Stimulated activated CD4-positive, alpha-beta T cell treated with anti-CD3 and anti-CD28 coated beads, TNF-alpha, amount 100 ng/mL, for 4 hours (primary cell): ENCODE data around the gene AGO1.
A peak's percentile ranks its signal among the peaks of the same experiment; 100 is the strongest.

ENCODE experiments used
- DNase-seq, 3 experiments: peaks; one replicate each; pipeline ENCODE4 v3.0.0-alpha.2; 2020; ENCODE audit warnings: low read depth in 3 of 3

The AGO1 gene

DNA sequence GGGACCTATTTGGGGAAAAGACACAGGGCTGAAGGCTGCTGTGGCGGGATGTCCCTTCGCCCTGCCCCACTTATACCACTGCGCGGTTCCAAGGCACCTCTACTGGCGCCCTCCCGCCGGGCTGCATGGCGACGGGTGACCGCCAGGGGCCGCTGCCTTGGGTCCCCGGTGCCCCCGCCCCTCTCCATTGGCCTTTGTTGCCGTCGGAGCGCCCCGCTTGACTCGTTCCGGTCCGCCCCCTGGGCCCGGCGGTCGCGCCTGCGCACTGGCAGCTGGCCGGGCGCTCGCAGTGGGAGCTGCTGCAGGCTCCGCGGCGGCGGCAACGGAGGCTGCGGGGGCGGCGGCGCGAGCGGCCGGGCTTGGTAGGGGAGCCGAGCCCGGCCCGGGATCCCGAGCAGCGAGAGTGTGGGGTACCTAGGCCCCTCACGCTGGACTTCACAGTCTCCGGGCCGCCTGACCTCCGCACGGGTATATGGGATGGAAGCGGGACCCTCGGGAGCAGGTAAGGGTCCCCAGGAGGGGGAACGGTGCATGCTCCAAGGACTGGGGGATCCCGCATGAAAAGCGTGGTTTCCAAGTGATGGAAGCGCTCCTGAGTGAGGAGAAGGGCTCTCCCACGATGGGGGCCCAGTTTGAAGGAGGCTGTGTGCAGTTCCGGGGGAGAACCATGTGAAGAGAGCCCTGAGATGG lies at the start of gene AGO1:
TSS of gene AGO1 (plus strand) at position 265 of the 690 bp plus-strand sequence. CDS start at position 478, 213 bp downstream.
- DNase-seq = peak; percentile 93 to 96 (median 96)

DNA sequence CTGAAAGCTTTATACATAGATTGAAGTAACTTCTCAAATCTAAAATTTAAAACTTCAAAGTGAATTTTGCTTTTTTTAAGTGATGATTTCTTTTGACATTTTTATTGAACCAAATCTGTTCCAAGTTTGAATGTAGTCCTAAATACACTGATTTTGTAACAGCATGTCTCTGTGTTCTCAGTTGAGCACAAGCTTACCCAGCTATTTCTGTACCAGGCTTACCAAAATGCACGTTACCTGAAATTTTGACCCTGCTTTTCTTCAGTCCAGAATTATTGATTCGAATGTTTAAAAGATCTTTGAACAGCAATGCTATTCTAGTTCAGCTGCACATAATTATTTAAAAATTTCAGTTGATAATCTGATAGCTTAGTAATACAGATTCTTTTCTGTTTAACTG lies 49.6 kb upstream of the AGO1 start:
- no peak for DNase-seq

DNA sequence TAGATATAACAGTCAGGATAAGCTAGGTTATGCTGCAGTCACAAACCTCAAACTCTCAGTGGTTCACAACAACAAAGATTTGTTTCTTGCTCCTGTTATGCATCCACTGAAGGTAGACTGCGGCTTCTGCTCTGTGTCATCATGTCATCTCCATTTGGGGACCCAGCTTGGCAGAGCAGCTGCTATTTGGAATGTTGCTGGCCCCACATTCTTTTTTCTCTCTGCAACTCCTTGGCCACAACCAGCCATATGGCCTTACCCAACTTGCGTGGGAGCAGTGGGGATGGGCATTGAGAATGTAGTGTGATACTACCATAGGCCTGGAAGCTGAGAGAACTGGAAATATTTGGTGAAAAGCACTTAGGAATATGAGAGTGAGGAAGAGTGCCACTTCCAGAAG lies 48.8 kb upstream of the AGO1 start:
- DNase-seq = no peak

DNA sequence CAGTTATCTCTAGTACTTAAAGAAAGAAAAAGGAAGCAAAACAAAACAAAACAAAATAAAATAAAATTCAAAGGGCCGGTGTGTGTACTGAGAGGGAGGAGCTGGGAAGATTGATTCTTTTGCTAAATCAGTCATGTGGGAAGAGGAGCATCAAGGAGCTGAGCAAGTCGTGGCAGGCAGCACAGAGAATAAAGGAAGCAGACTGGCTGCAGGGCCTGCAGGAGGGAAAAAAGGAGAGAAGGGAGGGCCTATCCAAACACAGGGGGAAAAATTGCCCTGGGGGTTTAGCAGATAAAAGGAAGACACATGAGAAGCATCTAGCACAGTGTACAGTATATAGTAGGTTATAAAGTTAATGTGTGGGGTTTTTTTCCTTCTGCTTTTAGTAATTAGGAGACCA lies 47.6 kb upstream of the AGO1 start:
- no peak for DNase-seq

DNA sequence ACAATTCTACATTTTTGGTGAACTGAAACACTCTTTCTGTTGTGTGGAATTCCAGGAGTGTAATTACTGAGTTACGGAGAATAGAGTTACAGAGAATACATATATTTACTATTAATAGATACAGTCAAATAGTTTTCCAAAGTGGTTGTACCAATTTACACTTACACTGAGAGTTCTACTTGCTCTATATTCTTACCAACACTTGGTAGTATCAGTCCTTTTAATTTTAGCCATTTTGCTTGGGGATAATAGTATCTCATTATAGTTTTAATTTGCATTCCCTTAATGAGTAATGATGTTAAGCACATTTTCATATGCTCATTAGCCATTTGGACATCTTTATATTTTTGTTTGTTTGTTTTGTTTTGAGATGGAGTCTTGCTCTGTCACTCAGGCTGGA lies 46.3 kb upstream of the AGO1 start:
- no peak for DNase-seq

DNA sequence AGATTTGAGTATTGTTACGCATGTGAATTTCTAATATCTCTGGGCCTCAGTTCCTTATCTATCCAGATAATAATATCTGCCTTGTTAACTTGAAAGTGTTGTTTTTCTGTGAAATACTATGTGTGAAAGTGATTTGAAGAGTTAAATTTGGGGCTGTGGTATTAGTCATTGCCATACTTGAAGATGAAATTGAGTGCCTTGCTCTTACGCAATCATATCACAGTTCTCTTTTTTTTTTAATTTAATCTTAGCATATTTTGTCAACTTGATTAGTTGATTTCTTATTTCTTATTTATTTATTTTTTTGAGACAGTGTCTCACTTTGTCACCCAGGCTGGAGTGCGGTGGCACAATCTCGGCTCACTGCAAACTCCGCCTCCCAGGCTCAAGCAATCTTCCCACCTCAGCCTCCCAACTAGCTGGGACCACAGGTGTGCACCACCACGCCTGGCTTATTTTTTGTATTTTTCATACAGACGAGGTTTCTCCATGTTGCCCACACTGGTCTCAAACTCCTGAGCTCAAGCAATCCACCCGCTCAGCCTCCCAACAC lies 44.2 kb upstream of the AGO1 start:
- no peak for DNase-seq

DNA sequence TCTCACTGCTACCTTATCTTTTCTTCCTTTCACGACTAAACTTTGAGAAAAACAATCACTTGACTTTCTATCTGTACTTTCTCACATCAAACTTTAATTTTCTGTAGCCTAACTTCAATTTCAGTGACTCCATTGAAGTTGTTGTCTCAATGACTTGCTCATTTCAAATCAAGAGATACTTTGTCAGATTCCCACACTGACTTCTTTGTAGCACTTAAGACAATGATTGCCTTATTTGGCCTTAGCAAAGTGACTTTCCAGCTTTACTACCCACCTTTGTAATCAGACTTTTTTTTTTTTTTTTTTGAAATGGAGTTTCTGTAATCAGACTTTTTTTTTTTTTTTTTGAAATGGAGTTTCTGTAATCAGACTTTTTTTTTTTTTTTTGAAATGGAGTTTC lies 38.2 kb upstream of the AGO1 start:
- no peak for DNase-seq

DNA sequence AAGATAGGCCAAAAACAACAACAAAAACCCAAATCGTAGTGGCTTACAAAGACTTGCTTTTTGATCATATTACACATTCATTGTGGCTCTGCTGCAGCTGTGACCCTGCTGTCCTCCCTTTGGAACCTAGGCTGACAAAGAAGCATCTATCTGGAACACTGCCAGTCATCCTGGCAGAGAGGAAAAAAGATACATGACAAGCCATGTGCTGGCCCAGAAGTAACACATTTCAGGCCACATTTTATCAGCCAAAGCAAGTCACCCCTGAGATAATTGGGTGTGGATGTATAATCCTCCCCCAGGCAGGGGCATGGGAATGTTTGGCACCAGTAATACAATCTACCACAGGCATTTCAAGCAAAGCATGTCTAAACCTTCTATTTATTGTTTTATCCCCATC lies 37.2 kb upstream of the AGO1 start:
- DNase-seq = no peak

DNA sequence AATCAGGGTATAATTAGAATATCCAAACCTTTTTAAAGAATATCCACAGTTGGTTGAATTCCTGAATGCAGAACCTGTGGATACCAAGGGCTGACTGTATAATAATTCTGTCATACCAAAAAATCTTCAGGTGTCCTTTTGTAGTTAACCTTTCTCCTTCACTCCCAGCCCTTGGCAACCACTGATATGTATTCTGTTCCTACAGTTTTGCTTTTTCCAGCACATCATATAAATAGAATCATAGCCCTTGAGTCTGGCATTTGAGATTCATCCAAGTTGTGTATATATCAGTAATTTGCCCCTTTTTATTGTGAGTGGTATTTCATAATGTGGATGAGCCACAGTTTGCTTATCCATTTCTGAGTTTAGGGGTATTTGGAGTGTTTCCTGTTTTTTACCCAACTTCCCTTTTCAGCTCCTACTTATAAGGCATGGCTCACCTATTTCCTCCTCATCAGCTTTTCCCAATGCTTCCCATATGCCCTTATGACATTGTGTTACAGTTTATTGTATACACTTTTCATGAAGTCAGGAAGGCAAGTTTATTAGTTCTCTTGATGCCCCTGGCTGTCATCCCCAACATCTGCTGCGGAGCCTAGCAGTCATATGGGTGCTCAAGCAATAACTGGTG lies 35.0 kb upstream of the AGO1 start:
- DNase-seq = no peak

DNA sequence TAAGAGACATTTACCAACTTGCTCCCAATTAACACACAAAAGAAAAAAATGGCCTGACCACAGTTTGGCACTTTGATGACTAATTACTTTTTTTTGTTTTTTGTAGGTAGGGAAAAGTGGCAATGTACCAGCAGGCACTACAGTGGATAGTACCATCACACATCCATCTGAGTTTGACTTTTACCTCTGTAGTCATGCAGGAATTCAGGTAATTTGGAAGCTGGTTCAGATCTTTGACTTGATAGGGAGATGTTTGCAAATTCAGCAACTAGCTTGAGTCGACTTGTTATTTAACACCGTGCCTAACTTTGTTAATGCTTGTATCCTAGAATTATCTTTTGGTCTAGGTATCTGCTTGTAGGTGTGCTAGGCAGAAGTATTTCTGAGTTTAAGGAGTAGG lies 33.0 kb upstream of the AGO1 start:
- no peak for DNase-seq

DNA sequence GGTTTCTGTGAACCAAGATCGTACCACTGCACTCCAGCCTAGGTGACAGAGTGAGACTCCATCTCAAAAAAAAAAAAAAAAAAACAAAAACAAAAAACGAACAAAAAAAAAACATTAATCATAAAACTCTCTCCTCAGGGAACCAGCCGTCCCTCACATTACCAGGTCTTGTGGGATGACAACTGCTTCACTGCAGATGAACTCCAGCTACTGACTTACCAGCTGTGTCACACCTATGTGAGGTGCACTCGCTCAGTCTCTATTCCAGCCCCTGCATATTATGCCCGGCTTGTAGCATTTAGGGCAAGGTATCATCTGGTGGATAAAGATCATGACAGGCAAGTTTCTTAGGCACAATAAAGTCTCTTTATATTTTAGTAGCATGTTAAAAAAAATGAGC lies 32.3 kb upstream of the AGO1 start:
- DNase-seq = no peak

DNA sequence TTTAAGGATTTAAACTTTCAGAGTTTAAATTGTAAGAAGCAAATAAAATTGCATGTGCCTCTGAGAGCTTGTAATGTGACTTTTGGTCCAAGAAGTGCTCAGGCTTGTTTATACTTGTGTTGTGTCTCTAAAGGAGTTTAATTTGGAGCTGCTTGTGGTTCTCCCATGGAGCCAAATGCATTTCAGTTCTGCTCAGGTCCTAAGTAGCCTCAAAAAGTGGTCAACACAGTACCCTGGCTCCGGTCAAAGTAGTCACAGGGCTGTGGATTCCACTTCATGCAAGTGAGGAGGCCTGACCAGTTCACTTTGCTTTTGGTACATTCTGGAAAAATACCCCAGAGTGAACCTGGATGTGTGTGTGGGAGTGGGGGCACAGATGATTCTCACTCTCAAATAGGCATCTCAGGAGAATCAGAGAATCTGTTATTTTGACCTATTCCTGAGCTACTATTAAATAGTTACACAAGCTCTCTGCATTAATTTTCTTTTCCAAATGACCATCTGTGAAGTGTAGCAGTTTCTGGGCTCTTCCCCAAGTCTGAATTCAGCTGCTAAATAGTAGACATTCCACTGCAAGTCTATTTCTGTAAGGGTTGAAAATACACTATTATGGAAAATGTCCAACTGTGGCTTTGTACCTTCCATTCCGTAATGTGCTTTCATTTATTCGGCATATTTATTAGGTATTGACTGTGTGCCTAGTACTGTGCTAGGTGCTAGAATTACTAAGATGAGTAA lies 31.7 kb upstream of the AGO1 start:
- DNase-seq = no peak

DNA sequence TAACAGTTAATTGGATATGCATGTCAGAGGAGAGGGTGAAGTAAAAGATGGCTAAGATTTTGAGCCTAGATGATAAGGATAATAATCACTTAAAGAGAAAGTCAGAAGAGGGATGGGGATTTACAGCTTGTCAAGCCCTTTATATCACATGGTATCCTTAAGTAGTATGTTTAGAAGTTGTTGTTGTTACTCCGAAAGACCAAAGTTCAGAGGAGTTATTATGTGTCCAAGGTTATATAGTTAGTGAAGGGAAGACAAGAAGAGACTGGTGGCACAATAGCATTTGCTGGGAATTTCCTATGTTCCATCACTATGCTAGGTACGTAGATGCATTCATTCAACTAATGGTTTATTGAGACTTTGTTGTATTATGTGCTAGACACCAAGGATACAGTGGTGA lies 30.8 kb upstream of the AGO1 start:
- no peak for DNase-seq

DNA sequence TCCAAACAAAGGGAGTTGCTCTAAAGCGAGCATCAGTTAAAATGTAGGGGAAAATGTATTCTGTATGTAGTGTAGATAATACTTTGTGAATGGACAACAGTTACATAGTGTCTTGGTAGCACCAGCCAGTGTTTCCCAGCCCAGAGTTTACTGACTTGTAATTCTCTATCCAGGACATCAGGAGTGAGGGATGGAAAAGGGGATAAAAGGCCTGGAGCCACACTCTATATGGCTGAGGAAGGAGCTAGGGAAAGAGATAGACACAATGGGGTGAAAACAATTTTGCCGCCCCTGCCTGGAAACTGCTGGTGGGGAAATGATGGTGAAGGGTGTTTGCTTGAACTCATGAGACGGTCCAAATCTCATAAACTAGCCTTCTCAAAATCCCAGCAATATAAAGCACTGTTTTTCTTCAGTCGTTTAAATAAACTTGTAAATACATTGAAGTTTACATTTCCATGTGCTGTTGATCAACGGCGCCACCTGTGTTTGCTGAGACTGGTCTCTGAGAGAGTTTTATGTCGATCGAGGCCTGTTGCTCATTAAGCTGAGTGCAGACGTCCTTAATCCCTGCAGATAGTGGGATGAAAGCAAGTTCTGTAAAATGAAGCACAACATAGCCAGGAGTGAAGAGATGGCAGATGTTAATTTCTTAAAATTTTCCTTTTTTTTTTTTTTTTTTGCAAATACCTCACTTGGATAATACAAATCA lies 27.9 kb upstream of the AGO1 start:
- no peak for DNase-seq

DNA sequence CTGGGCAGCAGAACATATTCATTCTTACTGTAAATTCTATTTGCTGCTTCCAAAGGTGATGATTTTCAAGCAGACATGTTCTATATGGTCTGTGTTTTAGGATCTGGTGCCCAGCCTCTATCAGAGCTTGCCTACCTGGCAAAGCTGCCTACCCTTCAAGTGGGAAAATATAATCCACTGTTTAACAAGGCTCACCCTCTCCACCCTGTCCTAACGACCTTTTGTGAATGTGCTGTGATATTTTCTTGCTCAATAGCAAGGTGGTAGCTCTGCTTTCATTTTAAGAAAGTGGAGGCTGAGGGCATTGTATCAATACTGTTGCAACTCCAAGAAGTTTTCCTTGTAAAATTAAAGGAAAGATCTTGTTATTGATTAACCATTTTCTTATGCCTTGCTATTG lies 26.0 kb upstream of the AGO1 start:
- DNase-seq = no peak

DNA sequence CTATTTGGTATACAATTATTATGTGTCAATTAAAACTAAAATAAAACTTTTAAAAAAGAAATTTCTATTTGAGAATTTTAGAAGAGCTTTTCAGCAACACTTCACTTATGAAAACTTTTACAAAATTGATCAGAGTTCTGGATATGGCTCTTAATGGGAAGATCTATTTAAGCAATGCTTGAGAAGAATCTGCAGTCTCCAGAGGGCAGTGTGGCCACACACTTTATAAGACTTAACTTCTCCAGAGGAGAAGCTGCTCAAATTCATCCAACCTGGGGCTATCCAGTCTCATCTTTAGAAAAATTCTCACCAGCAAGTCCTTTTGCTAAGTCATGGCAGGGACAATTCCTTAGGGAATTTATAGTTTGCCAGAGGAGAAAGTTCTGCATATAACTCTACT lies 25.2 kb upstream of the AGO1 start:
- DNase-seq = no peak

DNA sequence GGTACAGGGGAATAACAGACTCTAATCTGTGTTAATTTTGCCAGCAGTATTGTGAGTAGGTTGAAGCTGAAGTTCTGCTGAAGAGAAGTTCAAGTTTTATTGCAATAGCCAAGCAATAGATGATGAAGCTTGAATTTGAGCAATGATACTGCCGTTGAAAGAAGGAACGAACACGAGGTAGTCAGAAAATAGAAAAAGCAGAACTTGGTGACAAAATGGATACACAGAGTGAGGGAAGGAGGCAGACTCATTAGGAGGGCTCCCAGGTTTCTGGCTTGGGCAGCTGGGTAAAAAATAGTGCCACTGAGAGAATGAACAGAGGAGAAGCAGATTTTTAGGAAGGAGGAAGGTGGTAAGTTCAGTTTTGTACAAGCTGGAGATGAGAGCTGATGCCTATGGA lies 22.3 kb upstream of the AGO1 start:
- no peak for DNase-seq

DNA sequence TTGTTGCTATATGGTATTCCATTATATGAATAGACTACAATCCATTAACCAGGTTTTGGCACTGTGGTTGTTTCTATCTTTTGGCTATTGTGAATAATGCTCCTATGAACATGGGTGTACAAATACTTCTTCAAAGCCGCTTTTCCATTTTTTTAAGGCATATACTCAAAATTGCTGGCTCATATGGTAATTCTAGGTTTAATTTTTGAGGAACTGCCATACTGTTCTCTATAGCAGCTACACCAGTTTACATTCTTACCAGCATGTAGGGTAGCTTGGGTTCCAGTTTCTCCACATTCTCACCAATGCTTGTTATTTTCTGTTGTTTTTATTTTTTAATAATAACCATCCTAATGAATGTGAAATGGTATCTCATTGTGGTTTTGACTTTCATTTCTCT lies 19.9 kb upstream of the AGO1 start:
- DNase-seq = no peak

DNA sequence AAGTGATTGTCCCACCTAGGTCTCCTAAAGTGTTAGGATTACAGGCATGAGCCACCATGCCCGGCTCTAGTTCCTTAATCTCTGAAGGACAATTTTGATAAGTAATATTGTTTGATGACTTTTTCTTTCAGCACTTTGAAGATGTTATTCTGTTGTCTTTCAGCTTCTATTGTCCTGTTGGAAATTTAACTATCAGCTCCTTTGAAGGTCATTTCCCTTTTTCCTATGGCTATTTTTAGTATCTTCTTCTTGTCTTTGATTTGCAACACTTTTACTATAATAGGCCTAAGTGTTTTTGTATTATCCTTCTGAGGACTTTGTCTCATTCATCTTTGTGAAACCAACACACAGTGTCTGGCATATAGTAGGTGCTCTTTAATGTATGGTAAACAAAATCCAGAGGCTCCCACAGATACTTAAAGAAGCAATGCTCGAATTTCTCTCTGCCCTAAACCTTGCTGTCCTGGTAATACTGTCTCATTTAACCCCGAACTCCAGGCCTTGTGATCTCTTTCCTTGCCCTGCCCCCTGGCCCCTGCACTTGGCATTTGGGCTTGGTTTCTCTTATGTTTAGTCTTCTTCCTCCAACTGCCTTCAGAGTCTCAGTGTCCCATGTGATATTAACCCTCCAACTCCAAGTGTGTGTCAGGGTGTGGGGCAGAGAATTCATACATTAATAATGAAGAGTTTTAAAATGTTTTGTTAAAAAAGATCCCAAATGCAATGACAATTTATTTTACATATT lies 19.0 kb upstream of the AGO1 start:
- no peak for DNase-seq

DNA sequence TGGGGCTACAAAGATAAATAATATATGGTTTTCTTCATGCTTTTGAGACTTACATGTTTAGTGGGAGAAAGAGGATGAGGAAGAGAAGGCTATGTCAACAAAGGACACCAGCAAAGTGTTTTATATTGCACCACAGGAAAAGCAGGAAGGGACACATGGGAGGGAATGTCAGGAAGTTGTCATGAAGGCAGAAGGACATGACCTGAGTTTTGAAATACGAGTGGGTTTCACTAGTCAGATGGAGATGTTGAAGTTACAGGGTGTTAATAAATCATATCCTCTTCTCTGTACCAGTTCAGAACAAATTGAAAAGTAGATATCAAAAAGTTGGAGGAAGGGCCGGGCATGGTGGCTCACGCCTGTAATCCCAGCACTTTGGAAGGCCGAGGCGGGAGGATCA lies 18.2 kb upstream of the AGO1 start:
- no peak for DNase-seq

DNA sequence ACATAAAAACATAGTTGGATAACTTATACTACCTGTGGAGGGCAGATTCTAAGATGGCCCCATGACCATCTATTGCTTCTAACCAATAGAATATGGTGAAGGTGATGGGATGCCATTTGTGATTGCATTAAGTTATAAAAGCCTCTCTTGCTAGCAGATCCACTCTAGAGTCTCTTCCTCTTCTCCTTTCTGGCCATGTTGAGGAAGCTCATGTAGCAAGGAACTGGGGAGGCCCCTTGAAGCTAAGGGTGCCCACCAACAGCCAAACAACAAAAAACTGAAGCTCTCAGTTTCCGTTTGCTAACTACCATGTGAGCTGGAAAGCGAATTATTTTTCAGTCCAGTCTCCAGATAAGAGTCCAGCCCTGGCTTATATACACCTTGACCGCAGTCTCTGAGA lies 16.0 kb upstream of the AGO1 start:
- no peak for DNase-seq
